Ureter (tissue), 1 donor: Measurements from ENCODE around the gene GNG14. TPM values are rescaled to one million over a fixed set of nuclear protein-coding genes. Genes with fewer than 3 reads are reported as not detected.
"Not testable (repeated sequence)": the region's sequence is repeated elsewhere in the genome, so short reads cannot be mapped to it uniquely, and the experiment has no call there.

ENCODE experiments used
- DNase-seq: peaks from one replicate; pipeline ENCODE4 v3.0.0-alpha.2; 2020; ENCODE audit warnings: low spot score
- total RNA-seq: library from RNA; stranded (reverse); gene quantifications from one replicate; pipeline ENCODE4 v1.2.4, GENCODE V29; 2023
- donor health status: DM: yes; HTN: yes; CAD: no.

The GNG14 gene
- total RNA-seq: not detected

GRCh38 chr19:12687496-12688196 lies at the start of gene GNG14:
Gene GNG14 (plus strand): TSS chr19:12687998. CDS start chr19:12688049, 51 bp downstream.
- DNase-seq: no peak

GRCh38 chr19:12638611-12639182 lies 49.1 kb upstream of the GNG14 start:
- DNase-seq: no peak

GRCh38 chr19:12639901-12640613 lies 47.7 kb upstream of the GNG14 start:
- DNase-seq: peak; percentile 87

GRCh38 chr19:12641456-12641855 lies 46.3 kb upstream of the GNG14 start:
- DNase-seq: no peak

GRCh38 chr19:12642506-12642905 lies 45.3 kb upstream of the GNG14 start:
- no peak for DNase-seq

GRCh38 chr19:12643716-12644115 lies 44.1 kb upstream of the GNG14 start:
- DNase-seq: not testable (repeated sequence)

GRCh38 chr19:12646551-12646950 lies 41.2 kb upstream of the GNG14 start:
- no peak for DNase-seq

GRCh38 chr19:12647047-12647446 lies 40.8 kb upstream of the GNG14 start:
- no peak for DNase-seq

GRCh38 chr19:12647490-12648071 lies 40.2 kb upstream of the GNG14 start:
- DNase-seq: peak; percentile 77

- DNase-seq: no peak
Observed at GRCh38 chr19:12648088-12648487, 39.7 kb upstream of the GNG14 start.

- no peak for DNase-seq
Observed at GRCh38 chr19:12649941-12650340, 37.9 kb upstream of the GNG14 start.

GRCh38 chr19:12652219-12652618 lies 35.6 kb upstream of the GNG14 start:
- DNase-seq: no peak

- DNase-seq: no peak
Observed at GRCh38 chr19:12655546-12655945, 32.3 kb upstream of the GNG14 start.

GRCh38 chr19:12656899-12657571 lies 30.8 kb upstream of the GNG14 start:
- DNase-seq: no peak

- no peak for DNase-seq
Observed at GRCh38 chr19:12657966-12658365, 29.8 kb upstream of the GNG14 start.

GRCh38 chr19:12660980-12661379 lies 26.8 kb upstream of the GNG14 start:
- no peak for DNase-seq

- DNase-seq: no peak
Observed at GRCh38 chr19:12664406-12665280, 23.2 kb upstream of the GNG14 start.

GRCh38 chr19:12665281-12665573 lies 22.6 kb upstream of the GNG14 start:
- no peak for DNase-seq

- DNase-seq: no peak
Observed at GRCh38 chr19:12665671-12666264, 22.0 kb upstream of the GNG14 start.

GRCh38 chr19:12666265-12667048 lies 21.3 kb upstream of the GNG14 start, which contains the start of the genes MAN2B1 and WDR83:
Gene MAN2B1 (minus strand): TSS chr19:12666742. CDS start chr19:12666701, 41 bp downstream.
Gene WDR83 (plus strand): TSS chr19:12666807. CDS start chr19:12669791, 2,984 bp downstream.
- peak; percentile 77 for DNase-seq
